Omental fat pad (tissue), 4 donors: ENCODE data around the gene LMX1B. TPM values are rescaled to one million over a fixed set of nuclear protein-coding genes. Genes with fewer than 3 reads are reported as not detected.

Source experiments
- ATAC-seq: fragments of 150-250 bp; one replicate; pipeline ENCODE4 v1.9.1; 2016; ENCODE audit warnings: mild to moderate bottlenecking, moderate library complexity; ENCODE audit not compliant: low FRiP score
- DNase-seq: peaks from one replicate; pipeline ENCODE4 v3.0.0-alpha.2; 2019; ENCODE audit warnings: low spot score
- CTCF ChIP-seq, 3 donors: fragments of 450-650 bp; IDR thresholded peaks; one replicate each; pipeline ENCODE4 v1.5.1; 2016 to 2017; ENCODE audit warnings: antibody characterized with exemption in 3 of 3, mild to moderate bottlenecking in 3 of 3, moderate library complexity in 2 of 3
- total RNA-seq, 4 donors: library from RNA; depleted of rRNA; stranded (reverse); fragments of >200 nt; gene quantifications; one replicate each; pipeline ENCODE4 v1.1.0, GENCODE V29; 2016

The LMX1B gene
- total RNA-seq, 4 donors from 2014 or later = 0.09 to 1.1 (median 0.31) TPM; not detected in 1

- DNase-seq = no peak
- no peak for TF ChIP-seq CTCF (IDR thresholded peaks at IDR 0.05)
- no peak for ATAC-seq
Observed at GRCh38 chr9:126621919-126622735, 8.4 kb downstream of the LMX1B start.

GRCh38 chr9:126623314-126623666 is 9.6 kb downstream of the LMX1B start:
- TF ChIP-seq CTCF (IDR thresholded peaks at IDR 0.05) = no peak
- ATAC-seq = no peak

GRCh38 chr9:126623667-126624478 is 10.1 kb downstream of the LMX1B start:
- DNase-seq (no peak), ATAC-seq (no peak)
- no peak for TF ChIP-seq CTCF (IDR thresholded peaks at IDR 0.05)

More at GRCh38 chr9:126623314-126623666, 9.6 kb downstream of the LMX1B start:
- DNase-seq = no peak

GRCh38 chr9:126624479-126624826 is 10.7 kb downstream of the LMX1B start:
- DNase-seq (no peak), ATAC-seq (no peak)
- TF ChIP-seq CTCF (IDR thresholded peaks at IDR 0.05) = no peak

- ATAC-seq (no peak), DNase-seq (no peak)
- no peak for TF ChIP-seq CTCF (IDR thresholded peaks at IDR 0.05)
Observed at GRCh38 chr9:126624912-126625311, 11.2 kb downstream of the LMX1B start.

GRCh38 chr9:126625329-126626126 is 11.8 kb downstream of the LMX1B start:
- DNase-seq (no peak), ATAC-seq (no peak)
- no peak for TF ChIP-seq CTCF (IDR thresholded peaks at IDR 0.05)
